K562 (cell line): ENCODE measurements around the gene DDX50. TPM values are rescaled to one million over a fixed set of nuclear protein-coding genes. Genes with fewer than 3 reads are reported as not detected.

Experiments used
- CEBPG ChIP-seq, 3 experiments: fragments of 200-800 bp in 1 of 3; sonication (Bioruptor generic) in 1 of 3; sonication (generic) in 1 of 3; formaldehyde crosslinking in 1 of 3; IDR thresholded peaks in 2 of 3; conservative IDR thresholded peaks in 1 of 3; 2 replicates each; pipeline versions ENCODE4 v1.6.1 to v1.8.0; 2016 to 2022; ENCODE audit warnings: missing compliant biosample characterization in 2 of 3, missing genetic modification characterization in 2 of 3, mild to moderate bottlenecking in 1 of 3, missing genetic modification reagents in 1 of 3
- ETS2 ChIP-seq: IDR thresholded peaks from 2 replicates; pipeline ENCODE4 v1.6.1; 2016; ENCODE audit warnings: borderline replicate concordance, missing genetic modification characterization, mild to moderate bottlenecking, moderate library complexity, missing compliant biosample characterization; ENCODE audit not compliant: poor library complexity, severe bottlenecking
- HDAC3 ChIP-seq: fragments of 450-650 bp; IDR thresholded peaks from 2 replicates; pipeline ENCODE4 v1.6.1; 2018; ENCODE audit warnings: borderline replicate concordance, mild to moderate bottlenecking, moderate library complexity; ENCODE audit not compliant: partially characterized antibody
- MAZ ChIP-seq, 2 experiments: fragments of 450-650 bp in 1 of 2; sonication (generic) in 1 of 2; formaldehyde crosslinking; IDR thresholded peaks in 1 of 2; conservative IDR thresholded peaks in 1 of 2; 2 replicates each; pipeline versions ENCODE4 v1.4.0 to v1.5.0; 2020; ENCODE audit warnings: mild to moderate bottlenecking in 1 of 2, missing genetic modification reagents in 1 of 2
- MECOM ChIP-seq: fragments of 250-450 bp; sonication (Bioruptor Pico); IDR thresholded peaks from 2 replicates; pipeline ENCODE4 v1.8.0; 2022; ENCODE audit warnings: inconsistent platforms
- MYNN ChIP-seq, 2 experiments: sonication (generic); formaldehyde crosslinking in 1 of 2; IDR thresholded peaks; 2 replicates each; pipeline versions ENCODE4 v1.5.0 to v1.6.1; 2016 to 2020; ENCODE audit warnings: antibody characterized with exemption in 1 of 2, missing genetic modification reagents in 1 of 2
- POLR2B ChIP-seq: fragments of 450-650 bp; IDR thresholded peaks from 2 replicates; pipeline ENCODE4 v1.6.1; 2018; ENCODE audit warnings: low read depth; ENCODE audit not compliant: partially characterized antibody
- POU5F1 ChIP-seq: fragments of 150-350 bp; IDR thresholded peaks from 2 replicates; pipeline ENCODE4 v1.6.1; 2014; ENCODE audit warnings: borderline replicate concordance, low read length, low read depth, mild to moderate bottlenecking; ENCODE audit not compliant: partially characterized antibody
- PTRF ChIP-seq: fragments of 450-650 bp; IDR thresholded peaks from 2 replicates; pipeline ENCODE4 v1.6.1; 2016; ENCODE audit warnings: mild to moderate bottlenecking, missing genetic modification characterization, missing compliant biosample characterization
- SMAD3 ChIP-seq: fragments of 450-650 bp; formaldehyde crosslinking; conservative IDR thresholded peaks from 2 replicates; pipeline ENCODE4 v1.4.0; 2020; ENCODE audit warnings: mild to moderate bottlenecking
- ZKSCAN8 ChIP-seq: fragments of 200-800 bp; sonication (Bioruptor generic); IDR thresholded peaks from 2 replicates; pipeline ENCODE4 v1.6.1; 2016; ENCODE audit warnings: missing genetic modification characterization, missing compliant biosample characterization
- ZNF589 ChIP-seq: fragments of 200-800 bp; sonication (Bioruptor generic); IDR thresholded peaks from 2 replicates; pipeline ENCODE4 v1.6.1; 2016; ENCODE audit warnings: low read depth, missing genetic modification characterization, missing compliant biosample characterization
- polyA plus RNA-seq, 8 experiments: library from polyadenylated mRNA; depleted of rRNA in 4 of 8; stranded (reverse) in 5 of 8; unstranded in 3 of 8; fragments of >200 nt; fragmentation: Nextera tagmentation in 2 of 8; fragmentation: Illumina TruSeq in 1 of 8; extraction: Ambion mirVana in 2 of 8; extraction: Trizol in 1 of 8; gene quantifications; 2 replicates each; pipeline versions ENCODE4 v1.2.1 to v1.2.3, GENCODE V29; 2011 to 2014; ENCODE audit warnings: inconsistent platforms in 1 of 8, missing spikeins in 1 of 8
- total RNA-seq, 7 experiments: library from RNA; depleted of rRNA in 6 of 7; stranded (reverse); fragments of >200 nt in 6 of 7; fragmentation: Illumina TruSeq in 2 of 7; extraction: Trizol in 2 of 7; gene quantifications; 2 replicates each; pipeline versions ENCODE4 v1.2.1 to v1.2.3, GENCODE V29; 2011 to 2021; ENCODE audit warnings: low replicate concordance in 1 of 7
- TF ChIP-seq, protein P1 (sequence below): fragments of 250-450 bp; sonication (Bioruptor Pico); IDR thresholded peaks from 2 replicates; pipeline ENCODE4 v1.4.0; 2020; ENCODE audit warnings: mild to moderate bottlenecking, moderate library complexity
- TF ChIP-seq, protein P2 (sequence below): IDR thresholded peaks from 2 replicates; pipeline ENCODE4 v1.6.1; 2011; ENCODE audit warnings: borderline replicate concordance, low read depth, mild to moderate bottlenecking, moderate library complexity, low read length; ENCODE audit not compliant: insufficient read depth, poor library complexity, severe bottlenecking
- TF ChIP-seq, protein P3 (sequence below): IDR thresholded peaks from 2 replicates; pipeline ENCODE4 v1.6.1; 2016; ENCODE audit warnings: missing genetic modification characterization, missing compliant biosample characterization
- TF ChIP-seq, protein P4 (sequence below): sonication (generic); formaldehyde crosslinking; IDR thresholded peaks from 2 replicates; pipeline ENCODE4 v1.5.0; 2020; ENCODE audit warnings: missing genetic modification reagents

DDX50 gene
- total and polyA plus RNA-seq, 9 of the 15 experiments (the other 6 are each of a cell fraction or from before 2014, with no cell fraction given) = 36.7 to 86.8 (median 57.4) TPM

DNA sequence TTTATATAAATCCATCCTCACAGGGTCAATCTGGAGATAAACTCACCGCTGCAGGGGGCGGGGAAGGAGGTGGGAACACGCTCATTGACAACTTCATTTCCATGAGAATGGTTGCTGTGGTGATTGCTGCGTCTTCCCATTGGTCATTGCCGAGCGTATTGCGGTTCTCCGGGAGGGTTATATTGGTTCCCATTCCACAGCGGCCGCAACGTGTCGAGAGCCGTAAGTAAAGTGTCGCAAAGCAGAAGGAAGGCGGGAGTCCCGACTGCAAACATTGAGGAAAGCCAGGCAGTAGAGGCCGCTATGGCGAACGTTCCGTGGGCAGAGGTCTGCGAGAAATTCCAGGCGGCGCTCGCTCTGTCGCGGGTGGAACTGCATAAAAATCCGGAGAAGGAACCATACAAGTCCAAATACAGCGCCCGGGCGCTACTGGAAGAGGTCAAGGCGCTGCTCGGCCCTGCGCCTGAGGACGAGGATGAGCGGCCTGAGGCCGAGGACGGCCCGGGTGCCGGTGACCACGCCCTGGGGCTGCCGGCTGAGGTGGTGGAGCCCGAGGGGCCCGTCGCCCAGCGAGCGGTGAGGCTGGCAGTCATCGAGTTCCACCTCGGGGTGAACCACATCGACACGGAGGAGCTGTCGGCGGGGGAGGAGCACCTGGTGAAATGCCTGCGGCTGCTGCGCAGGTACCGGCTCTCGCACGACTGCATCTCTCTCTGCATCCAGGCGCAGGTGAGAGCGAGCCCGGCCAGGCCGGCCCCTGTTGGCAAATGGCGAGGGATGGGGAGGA lies 87.6 kb downstream of the DDX50 start, which contains the start of gene KIFBP (continued):
- 0 out of 2 replicates have a peak, but pooled peaks have one; percentile 45 for TF ChIP-seq ZNF589 (CRISPR knock-in tag)
- TF ChIP-seq SMAD3 (CRISPR knock-in tag) = peak; percentile 70; the same call in 1 of the 2 replicates
- no peak for TF ChIP-seq ETS2 (tag)
- TF ChIP-seq, protein P1, sequence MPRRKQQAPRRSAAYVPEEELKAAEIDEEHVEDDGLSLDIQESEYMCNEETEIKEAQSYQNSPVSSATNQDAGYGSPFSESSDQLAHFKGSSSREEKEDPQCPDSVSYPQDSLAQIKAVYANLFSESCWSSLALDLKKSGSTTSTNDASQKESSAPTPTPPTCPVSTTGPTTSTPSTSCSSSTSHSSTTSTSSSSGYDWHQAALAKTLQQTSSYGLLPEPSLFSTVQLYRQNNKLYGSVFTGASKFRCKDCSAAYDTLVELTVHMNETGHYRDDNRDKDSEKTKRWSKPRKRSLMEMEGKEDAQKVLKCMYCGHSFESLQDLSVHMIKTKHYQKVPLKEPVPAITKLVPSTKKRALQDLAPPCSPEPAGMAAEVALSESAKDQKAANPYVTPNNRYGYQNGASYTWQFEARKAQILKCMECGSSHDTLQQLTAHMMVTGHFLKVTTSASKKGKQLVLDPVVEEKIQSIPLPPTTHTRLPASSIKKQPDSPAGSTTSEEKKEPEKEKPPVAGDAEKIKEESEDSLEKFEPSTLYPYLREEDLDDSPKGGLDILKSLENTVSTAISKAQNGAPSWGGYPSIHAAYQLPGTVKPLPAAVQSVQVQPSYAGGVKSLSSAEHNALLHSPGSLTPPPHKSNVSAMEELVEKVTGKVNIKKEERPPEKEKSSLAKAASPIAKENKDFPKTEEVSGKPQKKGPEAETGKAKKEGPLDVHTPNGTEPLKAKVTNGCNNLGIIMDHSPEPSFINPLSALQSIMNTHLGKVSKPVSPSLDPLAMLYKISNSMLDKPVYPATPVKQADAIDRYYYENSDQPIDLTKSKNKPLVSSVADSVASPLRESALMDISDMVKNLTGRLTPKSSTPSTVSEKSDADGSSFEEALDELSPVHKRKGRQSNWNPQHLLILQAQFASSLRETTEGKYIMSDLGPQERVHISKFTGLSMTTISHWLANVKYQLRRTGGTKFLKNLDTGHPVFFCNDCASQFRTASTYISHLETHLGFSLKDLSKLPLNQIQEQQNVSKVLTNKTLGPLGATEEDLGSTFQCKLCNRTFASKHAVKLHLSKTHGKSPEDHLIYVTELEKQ (CRISPR knock-in tag) = no peak
- 0 out of 2 replicates have a peak, but pooled peaks have one; percentile 44 for TF ChIP-seq CEBPG (CRISPR knock-in tag; IDR thresholded peaks at IDR 0.05)
- TF ChIP-seq CEBPG (tag; conservative IDR thresholded peaks at IDR 0.05 in 1 of 2, IDR thresholded peaks at IDR 0.05 in 1 of 2) = peak in 1 of 2 experiments; percentile 36; a peak in 1 of 4 replicates
- TF ChIP-seq ZKSCAN8 (CRISPR knock-in tag) = no peak
- TF ChIP-seq MYNN (IDR thresholded peaks at IDR 0.05) = peak; percentile 80; the same call in 1 of the 2 replicates
- no peak for TF ChIP-seq MYNN (CRISPR knock-in tag; IDR thresholded peaks at IDR 0.05)
- TF ChIP-seq, protein P2, sequence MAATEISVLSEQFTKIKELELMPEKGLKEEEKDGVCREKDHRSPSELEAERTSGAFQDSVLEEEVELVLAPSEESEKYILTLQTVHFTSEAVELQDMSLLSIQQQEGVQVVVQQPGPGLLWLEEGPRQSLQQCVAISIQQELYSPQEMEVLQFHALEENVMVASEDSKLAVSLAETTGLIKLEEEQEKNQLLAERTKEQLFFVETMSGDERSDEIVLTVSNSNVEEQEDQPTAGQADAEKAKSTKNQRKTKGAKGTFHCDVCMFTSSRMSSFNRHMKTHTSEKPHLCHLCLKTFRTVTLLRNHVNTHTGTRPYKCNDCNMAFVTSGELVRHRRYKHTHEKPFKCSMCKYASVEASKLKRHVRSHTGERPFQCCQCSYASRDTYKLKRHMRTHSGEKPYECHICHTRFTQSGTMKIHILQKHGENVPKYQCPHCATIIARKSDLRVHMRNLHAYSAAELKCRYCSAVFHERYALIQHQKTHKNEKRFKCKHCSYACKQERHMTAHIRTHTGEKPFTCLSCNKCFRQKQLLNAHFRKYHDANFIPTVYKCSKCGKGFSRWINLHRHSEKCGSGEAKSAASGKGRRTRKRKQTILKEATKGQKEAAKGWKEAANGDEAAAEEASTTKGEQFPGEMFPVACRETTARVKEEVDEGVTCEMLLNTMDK = peak; percentile 31
- TF ChIP-seq, protein P3, sequence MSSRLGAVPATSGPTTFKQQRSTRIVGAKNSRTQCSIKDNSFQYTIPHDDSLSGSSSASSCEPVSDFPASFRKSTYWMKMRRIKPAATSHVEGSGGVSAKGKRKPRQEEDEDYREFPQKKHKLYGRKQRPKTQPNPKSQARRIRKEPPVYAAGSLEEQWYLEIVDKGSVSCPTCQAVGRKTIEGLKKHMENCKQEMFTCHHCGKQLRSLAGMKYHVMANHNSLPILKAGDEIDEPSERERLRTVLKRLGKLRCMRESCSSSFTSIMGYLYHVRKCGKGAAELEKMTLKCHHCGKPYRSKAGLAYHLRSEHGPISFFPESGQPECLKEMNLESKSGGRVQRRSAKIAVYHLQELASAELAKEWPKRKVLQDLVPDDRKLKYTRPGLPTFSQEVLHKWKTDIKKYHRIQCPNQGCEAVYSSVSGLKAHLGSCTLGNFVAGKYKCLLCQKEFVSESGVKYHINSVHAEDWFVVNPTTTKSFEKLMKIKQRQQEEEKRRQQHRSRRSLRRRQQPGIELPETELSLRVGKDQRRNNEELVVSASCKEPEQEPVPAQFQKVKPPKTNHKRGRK (tag) = no peak
- TF ChIP-seq HDAC3 = no peak
- peak; percentile 73 to 80 for TF ChIP-seq MAZ (CRISPR knock-in tag; conservative IDR thresholded peaks at IDR 0.05 in 1 of 2, IDR thresholded peaks at IDR 0.05 in 1 of 2)
- peak; percentile 82 for TF ChIP-seq POLR2B
- no peak for TF ChIP-seq POU5F1
- 0 out of 2 replicates have a peak, but pooled peaks have one; percentile 27 for TF ChIP-seq MECOM (CRISPR knock-in tag)
- TF ChIP-seq PTRF (tag) = no peak
- TF ChIP-seq, protein P4, sequence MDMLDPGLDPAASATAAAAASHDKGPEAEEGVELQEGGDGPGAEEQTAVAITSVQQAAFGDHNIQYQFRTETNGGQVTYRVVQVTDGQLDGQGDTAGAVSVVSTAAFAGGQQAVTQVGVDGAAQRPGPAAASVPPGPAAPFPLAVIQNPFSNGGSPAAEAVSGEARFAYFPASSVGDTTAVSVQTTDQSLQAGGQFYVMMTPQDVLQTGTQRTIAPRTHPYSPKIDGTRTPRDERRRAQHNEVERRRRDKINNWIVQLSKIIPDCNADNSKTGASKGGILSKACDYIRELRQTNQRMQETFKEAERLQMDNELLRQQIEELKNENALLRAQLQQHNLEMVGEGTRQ (CRISPR knock-in tag) = 0 out of 2 replicates have a peak, but pooled peaks have one; percentile 1
